HepG2 (cell line): ENCODE results near the gene CDC42EP1. TPM values are rescaled to one million over a fixed set of nuclear protein-coding genes. Genes with fewer than 3 reads are reported as not detected.
"Not testable (repeated sequence)": the region's sequence is repeated elsewhere in the genome, so short reads cannot be mapped to it uniquely, and the experiment has no call there.

Experiments used
- ATAC-seq: fragments of 200-7000 bp; cut with Tn5 transposase; 3 replicates; pipeline ENCODE4 v1.9.1; 2020; ENCODE audit warnings: mild to moderate bottlenecking, moderate library complexity
- BruUV-seq: library from RNA; stranded (reverse); fragments of 400-500 nt; replicated peaks from 2 replicates; lab custom pipeline; 2021; lab: Mats Ljungman, UMichigan
- CTCF ChIA-PET: fragments of 300-600 bp; formaldehyde crosslinking; extraction: SDS; loops from one replicate; lab custom pipeline; 2021; ENCODE audit warnings: low total read pairs, inconsistent platforms, low intra/inter-chr PET ratio; lab: Yijun Ruan, JAX
- POLR2A ChIA-PET: fragments of 350-600 bp; sonication (Branson Sonifier 250); formaldehyde crosslinking; loops from one replicate; lab custom pipeline; 2020; ENCODE audit warnings: antibody characterized with exemption, inconsistent platforms; lab: Yijun Ruan, JAX
- DNase-seq: peaks from one replicate; pipeline ENCODE4 v3.0.0-alpha.2; 2015; ENCODE audit warnings: low spot score
- FAIRE-seq: peaks from 3 replicates; lab custom pipeline; 2011; peaks lifted over from hg19 to GRCh38; lab: Jason Lieb, UNC
- H2AFZ ChIP-seq: one replicate; pipeline ENCODE4 v1.6.1; 2011; ENCODE audit warnings: low read length, inconsistent platforms
- H3K27ac ChIP-seq: fragments of 300-600 bp; 3 replicates; pipeline ENCODE4 v1.8.0; 2011; ENCODE audit warnings: mixed run types, mild to moderate bottlenecking, mixed read lengths, low read length, inconsistent platforms; ENCODE audit not compliant: insufficient read depth; ENCODE audit errors: extremely low read length
- H3K27me3 ChIP-seq, 2 experiments: fragments of 200-600 bp in 1 of 2; 2 replicates in 1 of 2; 3 replicates in 1 of 2; pipeline versions ENCODE4 v1.6.0 to v1.8.0; 2011; ENCODE audit warnings: low read length in 2 of 2, mild to moderate bottlenecking in 2 of 2, moderate library complexity in 2 of 2, inconsistent platforms in 1 of 2; ENCODE audit not compliant: insufficient read depth in 2 of 2, control insufficient read depth in 1 of 2
- H3K36me3 ChIP-seq, 2 experiments: fragments of 200-600 bp in 1 of 2; replicated peaks in 1 of 2; 2 replicates in 1 of 2; 3 replicates in 1 of 2; pipeline versions ENCODE4 v1.5.1 to v1.8.0; 2011; ENCODE audit warnings: low read length in 2 of 2, inconsistent platforms in 1 of 2; ENCODE audit not compliant: insufficient read depth in 2 of 2, control insufficient read depth in 1 of 2
- H3K4me1 ChIP-seq: 2 replicates; pipeline ENCODE4 v1.5.1; 2012; ENCODE audit warnings: low read length, inconsistent platforms; ENCODE audit not compliant: insufficient read depth
- H3K4me2 ChIP-seq: 2 replicates; pipeline ENCODE4 v1.6.0; 2011; ENCODE audit warnings: low read depth, low read length, inconsistent platforms
- H3K4me3 ChIP-seq, 3 experiments: fragments of 200-600 bp in 1 of 3; sonication (generic), shearing (Covaris generic) in 1 of 3; replicated peaks in 1 of 3; 2 replicates each; pipeline ENCODE4 v1.5.1; 2011 to 2016; ENCODE audit warnings: low read length in 3 of 3, inconsistent platforms in 2 of 3, low read depth in 2 of 3, mild to moderate bottlenecking in 2 of 3, control low read depth in 1 of 3, mixed read lengths in 1 of 3; ENCODE audit not compliant: insufficient read depth in 1 of 3
- H3K79me2 ChIP-seq: one replicate; pipeline ENCODE4 v1.6.1; 2011; ENCODE audit warnings: low read length, inconsistent platforms; ENCODE audit not compliant: insufficient read depth
- H3K9ac ChIP-seq: 2 replicates; pipeline ENCODE4 v1.6.0; 2011; ENCODE audit warnings: mild to moderate bottlenecking, low read depth, low read length, inconsistent platforms; ENCODE audit not compliant: insufficient read depth
- H3K9me3 ChIP-seq: 2 replicates; pipeline ENCODE4 v1.5.1; 2012; ENCODE audit warnings: mild to moderate bottlenecking, low read length
- H4K20me1 ChIP-seq: 2 replicates; pipeline ENCODE4 v1.6.0; 2011; ENCODE audit warnings: inconsistent platforms, mild to moderate bottlenecking, low read length, moderate library complexity; ENCODE audit not compliant: insufficient read depth
- ATF2 ChIP-seq: sonication (generic); formaldehyde crosslinking; IDR thresholded peaks from 2 replicates; pipeline ENCODE4 v1.4.0; 2020; ENCODE audit warnings: missing genetic modification reagents
- CTCF ChIP-seq: sonication (generic); formaldehyde crosslinking; IDR thresholded peaks from 2 replicates; pipeline ENCODE4 v1.5.0; 2020; ENCODE audit warnings: mild to moderate bottlenecking, missing genetic modification reagents, moderate library complexity
- HDAC6 ChIP-seq: fragments of 200-600 bp; sonication (generic); IDR thresholded peaks from 2 replicates; pipeline ENCODE4 v1.7.0; 2017; ENCODE audit warnings: mild to moderate bottlenecking, antibody characterized with exemption, low read length, low read depth
- HNF4G ChIP-seq, 2 experiments: sonication (generic) in 1 of 2; formaldehyde crosslinking in 1 of 2; IDR thresholded peaks; 2 replicates each; pipeline versions ENCODE4 v1.4.0 to v1.6.1; 2011 to 2020; ENCODE audit warnings: borderline replicate concordance in 2 of 2, low read depth in 2 of 2, mild to moderate bottlenecking in 2 of 2, low read length in 1 of 2, missing genetic modification reagents in 1 of 2, moderate library complexity in 1 of 2
- NCOR1 ChIP-seq: fragments of 200-600 bp; sonication (generic); IDR thresholded peaks from 2 replicates; pipeline ENCODE4 v1.7.0; 2017; ENCODE audit warnings: antibody characterized with exemption, low read length, borderline replicate concordance
- RFX3 ChIP-seq: IDR thresholded peaks from 2 replicates; pipeline ENCODE4 v1.6.1; 2016; ENCODE audit warnings: missing biosample characterization, missing genetic modification reagents
- YEATS2 ChIP-seq: sonication (generic); formaldehyde crosslinking; IDR thresholded peaks from 2 replicates; pipeline ENCODE4 v1.4.0; 2020; ENCODE audit warnings: missing genetic modification reagents, borderline replicate concordance
- ZBTB33 ChIP-seq: sonication (generic); formaldehyde crosslinking; IDR thresholded peaks from 2 replicates; pipeline ENCODE4 v1.4.0; 2020; ENCODE audit warnings: missing genetic modification reagents
- ZNF460 ChIP-seq: sonication (generic); formaldehyde crosslinking; IDR thresholded peaks from 2 replicates; pipeline ENCODE4 v1.5.1; 2020; ENCODE audit warnings: missing genetic modification reagents, mild to moderate bottlenecking, borderline replicate concordance
- ZNF850 ChIP-seq: sonication (generic); formaldehyde crosslinking; conservative IDR thresholded peaks from 2 replicates; pipeline ENCODE4 v1.9.0; 2021; ENCODE audit warnings: mild to moderate bottlenecking, missing genetic modification reagents
- WGBS: methylation state at CpG from one replicate; pipeline ENCODE4 v1.1.6; 2017; ENCODE audit warnings: low lambda C conversion rate; 5-methylcytosine and 5-hydroxymethylcytosine counted together
- in situ Hi-C: cut with HindIII; loops from 2 replicates; pipeline ENCODE4 v1.10.0; 2017; ENCODE audit warnings: low pct_unique_long_range_greater_than_20kb; ENCODE audit not compliant: extremely low pct_ligation_motif_present
- intact Hi-C: fragments of 100-400 bp; cut with micrococcal nuclease; formaldehyde crosslinking; loops from one replicate; pipeline ENCODE4 v1.10.0; 2022; ENCODE audit not compliant: unreplicated experiment
- polyA plus RNA-seq, 8 experiments: library from polyadenylated mRNA; depleted of rRNA in 3 of 8; stranded (reverse) in 7 of 8; unstranded in 1 of 8; fragments of >200 nt; fragmentation: Illumina TruSeq in 4 of 8; extraction: Trizol in 4 of 8; gene quantifications; 2 replicates each; pipeline versions ENCODE4 v1.2.1 to v1.2.3, GENCODE V29; 2011 to 2016; ENCODE audit warnings: low read depth in 4 of 8, missing spikeins in 1 of 8, mixed read lengths in 1 of 8; ENCODE audit not compliant: insufficient read depth in 1 of 8
- total RNA-seq, 5 experiments: library from RNA; depleted of rRNA; stranded (reverse); fragments of >200 nt; fragmentation: Illumina TruSeq; extraction: Trizol; gene quantifications; 2 replicates each; pipeline ENCODE4 v1.2.3, GENCODE V29; 2016; ENCODE audit warnings: low read depth in 1 of 5

CDC42EP1 gene
- total and polyA plus RNA-seq, 2 of the 13 experiments (the other 11 are each of a cell fraction or from before 2014, with no cell fraction given), result 17.1 to 29.5 TPM

- H3K9ac ChIP-seq, H2AFZ ChIP-seq, ATAC-seq, in situ Hi-C loops, H4K20me1 ChIP-seq, DNase-seq, H3K4me2 ChIP-seq, H3K79me2 ChIP-seq: not testable (repeated sequence)
- POLR2A ChIA-PET, result interaction anchor here (0.7 to 5.5 kb wide), 7 partner anchors 9 to 49 kb away, joined by 3 to 113 read pairs (median 6); partner anchors contain the start of genes GGA1 and LGALS2
- peaks cover 60% of the 10 kb centered on the region for H3K4me1 ChIP-seq
- peak; percentile 34; the same call in 1 of the 2 replicates for TF ChIP-seq ZNF460 (CRISPR knock-in tag)
- TF ChIP-seq, all 625 proteins: peak for 1; not testable (repeated sequence) for 624
- intact Hi-C loops, BruUV-seq, FAIRE-seq, H3K4me3 ChIP-seq, H3K9me3 ChIP-seq, H3K36me3 ChIP-seq, H3K27ac ChIP-seq: not testable (repeated sequence)
- peaks cover 0 to 24% of the 10 kb centered on the region in 2 experiments; a peak in 3 of 5 replicates for H3K27me3 ChIP-seq
- WGBS, result 71% methylated on average over 6 of the region's 6 CpGs
- CTCF ChIA-PET, result interaction anchor here (1.8 to 2.0 kb wide), 2 partner anchors 46 to 52 kb away, joined by 5 to 31 read pairs; no protein-coding TSS in a partner anchor
Observed at GRCh38 chr22:37591081-37591480, 30.8 kb downstream of the CDC42EP1 start.

GRCh38 chr22:37591823-37592404 is 31.6 kb downstream of the CDC42EP1 start:
- no TSS peak for BruUV-seq
- Histone ChIP-seq H3K9me3 (no peaks in the 10 kb centered on the region), H3K79me2 (no peaks in the 10 kb centered on the region), H2AFZ (no peak overlapping the region), H3K4me1 (peaks cover 60% of the 10 kb centered on the region), H3K4me3 (no peak overlapping the region), H3K4me2 (no peak overlapping the region; the same call in 1 of the 2 replicates), H4K20me1 (no peaks in the 10 kb centered on the region), H3K27ac (no peak overlapping the region), H3K9ac (no peak overlapping the region), H3K36me3 (no peaks in the 10 kb centered on the region), H3K27me3 (peaks cover 0 to 21% of the 10 kb centered on the region in 2 experiments; a peak in 3 of 5 replicates)
- CTCF ChIA-PET, result interaction anchor here (1.2 to 2.0 kb wide), 3 partner anchors 25 to 53 kb away, joined by 5 to 31 read pairs (median 10); no protein-coding TSS in a partner anchor
- POLR2A ChIA-PET, result interaction anchor here (1.0 to 5.5 kb wide), 13 partner anchors 9 to 71 kb away, joined by 3 to 113 read pairs (median 9); partner anchors contain the start of genes CDC42EP1, GGA1 and LGALS2
- WGBS, result 37% methylated on average over 12 of the region's 12 CpGs
- in situ Hi-C loops (no loop called here), intact Hi-C loops (loop anchor here (1.0 kb wide), 3 partner anchors 23 to 53 kb away; no protein-coding TSS in a partner anchor)
- FAIRE-seq (no peak), DNase-seq (no peak), ATAC-seq (no peak)
- no peak for TF ChIP-seq ZBTB33 (CRISPR knock-in tag)
- no peak for TF ChIP-seq ZNF850 (CRISPR knock-in tag)
- TF ChIP-seq RFX3, result no peak
- no peak for TF ChIP-seq HDAC6
- TF ChIP-seq ATF2, result no peak
- TF ChIP-seq CTCF, result no peak
- no peak for TF ChIP-seq NCOR1
- TF ChIP-seq HNF4G (IDR thresholded peaks at IDR 0.05; ENCODE audit: borderline replicate concordance, low read depth, low read length), result no peak
- TF ChIP-seq HNF4G (CRISPR knock-in tag; IDR thresholded peaks at IDR 0.05; ENCODE audit: borderline replicate concordance, low read depth), result no peak
- TF ChIP-seq YEATS2 (CRISPR knock-in tag), result no peak
